Cardiac muscle cell (in vitro differentiated cells and primary cell): ENCODE measurements around the gene GIT2. TPM values are rescaled to one million over a fixed set of nuclear protein-coding genes. Genes with fewer than 3 reads are reported as not detected.
"Not testable (repeated sequence)": the region's sequence is repeated elsewhere in the genome, so short reads cannot be mapped to it uniquely, and the experiment has no call there.

Experiments
- DNase-seq, 2 donors: peaks; one replicate each; pipeline versions ENCODE4 v3.0.0 to v3.0.0-alpha.2; 2010 to 2017; ENCODE audit warnings: low read depth in 1 of 2, low spot score in 1 of 2
- H3K27ac ChIP-seq: fragments of 200-600 bp; sonication (generic); 2 replicates; pipeline ENCODE4 v1.5.1; 2016
- H3K27me3 ChIP-seq: fragments of 200-600 bp; sonication (generic); 2 replicates; pipeline ENCODE4 v1.6.0; 2016; ENCODE audit warnings: control low read depth
- H3K36me3 ChIP-seq: fragments of 200-600 bp; sonication (generic); 2 replicates; pipeline ENCODE4 v1.5.1; 2016; ENCODE audit warnings: control low read depth
- H3K4me1 ChIP-seq: fragments of 200-600 bp; sonication (generic); 2 replicates; pipeline ENCODE4 v1.8.1; 2017; ENCODE audit warnings: low read depth, mild to moderate bottlenecking, mixed run types
- H3K4me3 ChIP-seq: fragments of 200-600 bp; sonication (generic); 2 replicates; pipeline ENCODE4 v1.5.1; 2016; ENCODE audit warnings: mild to moderate bottlenecking
- H3K9me3 ChIP-seq: fragments of 200-600 bp; sonication (generic); 2 replicates; pipeline ENCODE4 v1.5.1; 2017; ENCODE audit warnings: low read depth, mild to moderate bottlenecking, control low read depth
- polyA plus RNA-seq: library from polyadenylated mRNA; unstranded; fragments of >200 nt; fragmentation: Nextera tagmentation; extraction: Ambion mirVana; gene quantifications from 2 replicates; pipeline ENCODE4 v1.2.1, GENCODE V29; 2016
- total RNA-seq: library from RNA; depleted of rRNA; stranded (reverse); fragments of >200 nt; gene quantifications from 2 replicates; pipeline ENCODE4 v1.2.3, GENCODE V29; 2016
- TF ChIP-seq, protein P1 (sequence below): IDR thresholded peaks from 2 replicates; pipeline ENCODE4 v1.5.1; 2012; ENCODE audit warnings: low read depth, mild to moderate bottlenecking, low read length

GIT2 gene
- total and polyA plus RNA-seq, 2 experiments from 2014 or later: 23.3 to 25.7 TPM

DNA sequence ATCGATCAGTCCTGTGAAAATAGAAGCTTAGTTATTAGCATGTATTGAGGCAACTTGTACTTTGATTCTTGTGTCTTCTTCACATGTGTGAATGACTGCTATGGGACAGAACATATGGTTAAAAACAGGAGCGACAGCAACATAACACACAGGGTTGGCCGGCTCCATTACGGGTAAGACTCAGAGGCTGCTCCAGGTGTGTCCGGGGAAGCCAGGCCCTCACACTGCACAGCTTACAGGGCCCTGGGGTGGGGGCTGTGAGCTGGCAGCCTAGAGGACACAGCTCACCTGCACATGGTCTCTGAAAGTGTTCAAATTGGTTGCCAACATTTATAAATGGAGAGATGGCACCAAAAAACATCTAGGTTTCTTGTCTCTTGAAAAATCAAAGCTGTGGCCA lies 65.0 kb downstream of the GIT2 start:
- no peak overlapping the region for H3K4me3 ChIP-seq
- peaks cover 38% of the 10 kb centered on the region for H3K36me3 ChIP-seq
- DNase-seq: no peak
- no peaks in the 10 kb centered on the region for H3K4me1 ChIP-seq
- no peaks in the 10 kb centered on the region for H3K9me3 ChIP-seq
- H3K27ac ChIP-seq: no peak overlapping the region
- TF ChIP-seq, protein P1, sequence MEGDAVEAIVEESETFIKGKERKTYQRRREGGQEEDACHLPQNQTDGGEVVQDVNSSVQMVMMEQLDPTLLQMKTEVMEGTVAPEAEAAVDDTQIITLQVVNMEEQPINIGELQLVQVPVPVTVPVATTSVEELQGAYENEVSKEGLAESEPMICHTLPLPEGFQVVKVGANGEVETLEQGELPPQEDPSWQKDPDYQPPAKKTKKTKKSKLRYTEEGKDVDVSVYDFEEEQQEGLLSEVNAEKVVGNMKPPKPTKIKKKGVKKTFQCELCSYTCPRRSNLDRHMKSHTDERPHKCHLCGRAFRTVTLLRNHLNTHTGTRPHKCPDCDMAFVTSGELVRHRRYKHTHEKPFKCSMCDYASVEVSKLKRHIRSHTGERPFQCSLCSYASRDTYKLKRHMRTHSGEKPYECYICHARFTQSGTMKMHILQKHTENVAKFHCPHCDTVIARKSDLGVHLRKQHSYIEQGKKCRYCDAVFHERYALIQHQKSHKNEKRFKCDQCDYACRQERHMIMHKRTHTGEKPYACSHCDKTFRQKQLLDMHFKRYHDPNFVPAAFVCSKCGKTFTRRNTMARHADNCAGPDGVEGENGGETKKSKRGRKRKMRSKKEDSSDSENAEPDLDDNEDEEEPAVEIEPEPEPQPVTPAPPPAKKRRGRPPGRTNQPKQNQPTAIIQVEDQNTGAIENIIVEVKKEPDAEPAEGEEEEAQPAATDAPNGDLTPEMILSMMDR: no peak
- no peaks in the 10 kb centered on the region for H3K27me3 ChIP-seq

DNA sequence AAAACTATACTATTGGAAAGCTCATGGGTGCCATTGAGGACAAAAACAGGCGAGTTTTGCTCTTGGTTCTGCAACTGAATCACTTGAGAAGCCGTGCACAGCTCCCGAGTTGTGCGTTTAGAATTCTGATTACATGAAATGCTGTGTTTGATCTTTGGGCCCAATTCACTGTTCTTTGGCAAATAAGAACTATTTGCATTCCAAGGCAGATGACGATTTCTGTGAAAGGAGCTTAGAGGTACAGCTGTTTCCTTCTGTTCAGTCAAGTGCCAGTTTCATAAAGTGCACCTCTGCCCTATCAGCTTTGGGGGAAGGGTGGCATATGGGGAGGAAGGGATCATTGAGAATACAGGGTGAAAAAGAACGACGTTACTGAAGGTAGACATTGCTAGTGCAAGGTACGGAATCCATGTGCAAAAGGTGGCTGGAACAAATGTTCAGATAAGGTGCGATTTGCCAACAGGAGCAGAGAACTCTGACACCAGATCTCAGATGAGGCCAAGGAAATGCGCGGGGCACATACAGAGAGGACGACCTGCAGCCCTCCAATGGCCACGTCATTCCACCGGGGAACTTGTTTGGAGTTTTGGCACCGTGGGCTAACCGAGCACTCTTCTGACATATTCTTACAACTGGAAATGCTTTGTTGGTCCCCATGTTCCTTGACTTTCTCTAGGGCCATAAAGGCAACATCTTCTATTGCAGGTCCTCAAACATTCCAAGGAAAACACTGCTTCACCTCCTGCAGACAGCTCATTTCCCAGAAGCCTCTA lies 66.0 kb downstream of the GIT2 start:
- peaks cover 5% of the 10 kb centered on the region for H3K4me1 ChIP-seq
- peaks cover 33% of the 10 kb centered on the region for H3K36me3 ChIP-seq
- H3K27me3 ChIP-seq: no peaks in the 10 kb centered on the region
- DNase-seq: no peak
- H3K27ac ChIP-seq: peak overlapping the region; percentile 43
- TF ChIP-seq, protein P1: no peak
- H3K4me3 ChIP-seq: no peak overlapping the region
- H3K9me3 ChIP-seq: no peaks in the 10 kb centered on the region

DNA sequence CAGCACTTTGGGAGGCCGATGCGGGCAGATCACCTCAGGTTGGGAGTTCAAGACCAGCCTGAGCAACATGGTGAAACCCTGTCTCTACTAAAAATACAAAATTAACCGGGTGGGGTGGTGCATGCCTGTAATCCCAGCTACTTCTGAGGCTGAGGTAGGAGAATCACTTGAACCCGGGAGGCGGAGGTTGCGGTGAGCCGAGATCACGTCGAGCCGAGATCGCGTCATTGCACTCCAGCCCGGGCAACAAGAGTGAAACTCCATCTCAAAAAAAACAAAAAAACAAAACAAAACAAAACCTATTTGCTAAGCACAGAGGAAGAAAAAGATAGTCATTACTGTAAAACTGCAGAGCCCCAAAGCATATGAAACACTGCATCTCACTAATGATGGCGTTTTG lies 66.8 kb downstream of the GIT2 start:
- H3K9me3 ChIP-seq, H3K27me3 ChIP-seq, H3K27ac ChIP-seq, H3K4me3 ChIP-seq, H3K4me1 ChIP-seq, DNase-seq: not testable (repeated sequence)
- peaks cover 28% of the 10 kb centered on the region for H3K36me3 ChIP-seq

DNA sequence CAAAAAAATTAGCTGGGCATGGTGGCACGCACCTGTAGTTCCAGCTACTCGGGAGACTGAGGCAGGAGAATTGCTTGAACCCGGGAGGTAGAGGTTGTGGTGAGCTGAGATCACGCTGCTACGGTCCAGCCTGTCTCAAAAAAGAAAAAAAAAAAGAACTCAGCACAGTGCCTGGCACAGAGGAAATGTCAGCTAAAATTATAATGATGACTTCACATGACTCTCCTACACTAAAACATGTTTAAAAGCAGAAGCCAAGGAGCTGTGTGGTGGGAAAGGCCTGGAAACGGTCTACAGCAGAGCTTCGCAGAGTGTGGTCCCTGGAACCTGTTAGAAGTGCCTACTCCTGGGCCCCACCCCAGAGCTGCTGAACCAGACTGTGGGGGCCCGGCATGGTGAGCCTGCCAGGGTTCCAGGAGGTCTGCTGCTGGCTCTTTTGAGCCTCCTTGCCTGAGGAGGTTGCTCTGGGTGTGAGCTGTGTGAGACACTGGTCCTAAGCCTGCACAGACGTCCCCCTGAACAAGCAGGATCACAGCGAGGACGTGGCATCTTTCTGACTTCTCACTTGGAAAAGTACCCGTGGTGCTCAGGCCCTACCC lies 68.0 kb downstream of the GIT2 start:
- Histone ChIP-seq H3K27ac (no peak overlapping the region), H3K4me3 (no peak overlapping the region), H3K4me1 (peaks cover 6% of the 10 kb centered on the region), H3K9me3 (no peaks in the 10 kb centered on the region), H3K27me3 (no peaks in the 10 kb centered on the region), H3K36me3 (peaks cover 18% of the 10 kb centered on the region)
- no peak for DNase-seq
- TF ChIP-seq, protein P1: no peak

DNA sequence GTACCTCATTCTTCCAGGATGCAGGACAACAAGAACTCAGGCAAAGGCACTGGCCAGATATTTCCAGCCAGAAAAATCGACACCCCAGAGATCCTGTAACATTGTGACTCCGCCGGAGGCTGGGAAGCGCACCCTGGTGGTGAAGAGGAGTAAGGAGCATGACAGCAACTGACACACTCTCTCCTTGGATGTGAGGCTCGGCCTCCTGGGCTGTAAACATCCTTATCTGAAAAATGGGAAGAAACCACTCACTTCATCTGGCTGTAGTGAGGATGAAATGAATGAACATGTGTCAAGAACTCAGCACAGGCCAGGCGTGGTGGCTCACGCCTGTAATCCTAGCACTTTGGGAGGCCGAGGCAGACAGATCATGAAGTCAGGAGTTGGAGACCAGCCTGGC lies 68.5 kb downstream of the GIT2 start:
- Histone ChIP-seq H3K4me1 (peaks cover 6% of the 10 kb centered on the region), H3K27ac (no peak overlapping the region), H3K36me3 (peaks cover 13% of the 10 kb centered on the region), H3K9me3 (no peaks in the 10 kb centered on the region), H3K27me3 (no peaks in the 10 kb centered on the region), H3K4me3 (no peak overlapping the region)
- peak in 1 of 2 donors; percentile 56 for DNase-seq
- TF ChIP-seq, protein P1: peak; percentile 68
